Cardiac septum (tissue), 1 donor: Measurements from ENCODE around the gene DERL2. TPM values are rescaled to one million over a fixed set of nuclear protein-coding genes. Genes with fewer than 3 reads are reported as not detected.
A peak's percentile ranks its signal among the peaks of the same experiment; 100 is the strongest.

ENCODE experiments used
- DNase-seq: peaks from one replicate; pipeline ENCODE4 v3.0.0-alpha.2; 2020; ENCODE audit warnings: low spot score
- intact Hi-C: fragments of 100-400 bp; cut with DNase I; formaldehyde crosslinking; loops from one replicate; pipeline ENCODE4 v1.14.0; 2022
- long read RNA-seq: library from polyadenylated mRNA; unstranded; transcript quantifications from one replicate; pipeline ENCODE4 v2.0.0, GENCODE V29; 2021
- total RNA-seq: library from RNA; stranded (reverse); fragmentation: NEBNext Ultra II Directional; extraction: Animal tissue kit (Norgen Biotek cat#: 25700); gene quantifications from one replicate; pipeline ENCODE4 v1.2.1, GENCODE V29; 2021
- donor health status: DM: no; HTN: no; CAD: no.

Gene DERL2
- total RNA-seq: 32.8 TPM
- long read RNA-seq, full-length matches to known transcripts: 32 of 49 reads
- long read RNA-seq, partial matches to known transcripts: 1 of 49 reads
- long read RNA-seq, other reads (novel, unspliced or antisense): 16 of 49 reads

- intact Hi-C loops: loop anchor here (2.0 kb wide), 1 partner anchor 17 kb away; the partner anchor contains the start of gene DHX33
- no peak for DNase-seq
Measured at GRCh38 chr17:5485270-5486205, at the start of gene DERL2. Gene DERL2, minus strand, starts transcription at chr17:5486178. Its CDS starts 17 bp downstream, at chr17:5486161.

GRCh38 chr17:5535436-5535835 lies 49.5 kb upstream of the DERL2 start:
- intact Hi-C loops: no loop called here
- no peak for DNase-seq

GRCh38 chr17:5533486-5534315 lies 47.7 kb upstream of the DERL2 start:
- no peak for DNase-seq
- intact Hi-C loops: no loop called here

GRCh38 chr17:5532581-5532980 lies 46.6 kb upstream of the DERL2 start:
- intact Hi-C loops: no loop called here

GRCh38 chr17:5531085-5531418 lies 45.1 kb upstream of the DERL2 start:
- intact Hi-C loops: no loop called here

More at GRCh38 chr17:5532581-5532980, 46.6 kb upstream of the DERL2 start:
- DNase-seq: no peak

GRCh38 chr17:5530265-5531084 lies 44.5 kb upstream of the DERL2 start:
- DNase-seq: peak; percentile 54
- intact Hi-C loops: no loop called here

More at GRCh38 chr17:5531085-5531418, 45.1 kb upstream of the DERL2 start:
- peak; percentile 26 for DNase-seq

- intact Hi-C loops: no loop called here
- DNase-seq: peak; percentile 67
Measured at GRCh38 chr17:5527601-5528250, 41.7 kb upstream of the DERL2 start.

GRCh38 chr17:5526821-5527598 lies 41.0 kb upstream of the DERL2 start:
- peak; percentile 89 for DNase-seq
- intact Hi-C loops: no loop called here

GRCh38 chr17:5523249-5523648 lies 37.3 kb upstream of the DERL2 start:
- DNase-seq: no peak
- intact Hi-C loops: no loop called here

- intact Hi-C loops: no loop called here
- no peak for DNase-seq
Measured at GRCh38 chr17:5522476-5522875, 36.5 kb upstream of the DERL2 start.

GRCh38 chr17:5516060-5516792 lies 30.2 kb upstream of the DERL2 start:
- intact Hi-C loops: no loop called here
- no peak for DNase-seq

GRCh38 chr17:5514976-5515375 lies 29.0 kb upstream of the DERL2 start:
- DNase-seq: no peak

GRCh38 chr17:5513628-5514027 lies 27.6 kb upstream of the DERL2 start:
- intact Hi-C loops: no loop called here
- no peak for DNase-seq

More at GRCh38 chr17:5514976-5515375, 29.0 kb upstream of the DERL2 start:
- intact Hi-C loops: no loop called here

GRCh38 chr17:5511401-5512225 lies 25.6 kb upstream of the DERL2 start:
- DNase-seq: no peak
- intact Hi-C loops: no loop called here

GRCh38 chr17:5510771-5511170 lies 24.8 kb upstream of the DERL2 start:
- DNase-seq: no peak
- intact Hi-C loops: no loop called here

GRCh38 chr17:5509482-5509881 lies 23.5 kb upstream of the DERL2 start:
- intact Hi-C loops: no loop called here
- DNase-seq: no peak

GRCh38 chr17:5508810-5509209 lies 22.8 kb upstream of the DERL2 start:
- no peak for DNase-seq
- intact Hi-C loops: no loop called here
